Stimulated activated naive CD8-positive, alpha-beta T cell treated with anti-CD3 and anti-CD28 coated beads, Interleukin-15, amount 100 ng/mL, for 72 hours (primary cell): ENCODE measurements around the gene PPP1R36.

Experiments used
- ATAC-seq: fragments of 150-1000 bp; cut with Tn5 transposase; 2 replicates; pipeline ENCODE4 v1.10.0; 2021; ENCODE audit warnings: mild to moderate bottlenecking, moderate library complexity
- DNase-seq, 2 donors: peaks; one replicate each; pipeline ENCODE4 v3.0.0; 2021 to 2022
- H3K27ac Mint-ChIP-seq, 2 donors: one replicate each; pipeline ENCODE4 v1.8.0; 2022; ENCODE audit warnings: mild to moderate bottlenecking in 2 of 2, mixed read lengths in 2 of 2, moderate library complexity in 2 of 2
- H3K27me3 Mint-ChIP-seq: one replicate; pipeline ENCODE4 v1.8.0; 2022; ENCODE audit warnings: mixed read lengths
- H3K4me1 Mint-ChIP-seq: one replicate; pipeline ENCODE4 v1.8.0; 2022; ENCODE audit warnings: mild to moderate bottlenecking, mixed read lengths
- H3K4me3 Mint-ChIP-seq, 2 donors: one replicate each; pipeline ENCODE4 v1.8.0; 2022; ENCODE audit warnings: mild to moderate bottlenecking in 2 of 2, mixed read lengths in 2 of 2, moderate library complexity in 1 of 2
- H3K9me3 Mint-ChIP-seq, 2 donors: one replicate each; pipeline ENCODE4 v1.8.0; 2022; ENCODE audit warnings: mixed read lengths in 2 of 2

PPP1R36 gene, protein sequence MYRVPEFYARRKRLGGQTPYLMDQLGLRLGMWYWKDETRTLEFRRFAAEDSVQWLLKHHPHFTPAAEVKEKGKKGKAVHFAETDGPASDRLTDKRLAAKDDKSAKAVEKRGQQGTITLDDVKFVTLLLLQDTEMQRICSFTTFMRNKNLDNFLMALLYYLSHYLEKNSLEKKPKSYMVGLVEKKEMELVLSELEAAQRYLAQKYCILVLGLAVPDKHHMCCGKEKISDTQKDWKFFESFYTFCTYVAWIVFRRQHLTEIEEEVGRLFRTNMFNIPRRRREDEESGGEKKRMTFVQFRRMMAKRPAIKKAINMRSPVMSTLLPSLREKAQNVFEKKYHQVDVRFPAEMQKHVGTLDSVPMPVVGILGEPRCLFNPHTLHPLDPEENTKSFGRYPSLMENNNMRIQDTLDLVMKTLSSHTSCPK

DNA sequence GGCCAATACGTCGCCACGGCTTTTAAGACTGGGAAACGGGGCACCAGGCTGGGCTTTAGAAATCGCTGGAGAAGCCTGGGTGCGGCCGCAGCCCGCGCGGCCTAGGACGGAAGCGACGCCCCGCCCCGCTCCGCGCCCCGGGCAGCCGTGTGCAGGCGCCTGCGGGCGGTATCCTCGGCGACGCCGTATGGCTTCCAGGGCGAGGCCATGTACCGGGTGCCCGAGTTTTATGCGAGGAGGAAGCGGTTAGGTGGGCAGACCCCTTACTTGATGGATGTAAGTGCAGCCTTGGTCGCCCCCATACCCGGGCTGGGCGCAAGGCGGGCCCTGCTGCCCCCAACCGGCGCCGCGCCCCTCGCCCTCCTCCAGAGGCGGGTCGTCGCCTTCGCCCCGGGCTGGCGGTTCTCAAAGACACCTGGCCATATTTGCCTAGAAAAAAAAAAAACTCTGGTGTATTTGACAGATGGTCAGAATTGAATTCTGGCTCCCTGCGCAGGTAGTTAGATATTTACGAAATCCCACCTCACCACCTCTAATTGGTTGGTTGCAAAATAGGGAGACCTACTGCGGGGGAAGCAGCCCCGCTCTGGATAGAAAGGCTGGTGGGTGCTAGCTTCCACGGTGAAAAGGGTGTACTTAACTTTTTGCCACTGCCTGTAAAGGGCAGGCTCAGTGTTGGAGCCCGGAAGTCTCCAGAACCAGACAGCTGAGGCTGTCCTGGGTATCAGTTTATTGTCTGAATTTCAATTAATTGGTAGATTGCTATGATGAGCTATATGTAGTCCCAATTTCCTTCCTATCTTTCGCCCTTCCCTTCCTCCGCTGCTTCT is at the start of gene PPP1R36:
Gene PPP1R36 (plus strand): TSS at position 171 of the 830 bp plus-strand sequence. CDS start 37 bp downstream, at position 208.
- Mint-ChIP-seq H3K9me3 (no peaks in the 10 kb centered on the region), H3K4me1 (peaks cover 7% of the 10 kb centered on the region), H3K27ac (no peak within 1 kb of the TSS), H3K4me3 (peak within 1 kb of the TSS; percentile 56 to 64), H3K27me3 (peaks cover 10% of the 10 kb centered on the region)
- DNase-seq (peak; percentile 38 to 51), ATAC-seq (peak; percentile 96)

DNA sequence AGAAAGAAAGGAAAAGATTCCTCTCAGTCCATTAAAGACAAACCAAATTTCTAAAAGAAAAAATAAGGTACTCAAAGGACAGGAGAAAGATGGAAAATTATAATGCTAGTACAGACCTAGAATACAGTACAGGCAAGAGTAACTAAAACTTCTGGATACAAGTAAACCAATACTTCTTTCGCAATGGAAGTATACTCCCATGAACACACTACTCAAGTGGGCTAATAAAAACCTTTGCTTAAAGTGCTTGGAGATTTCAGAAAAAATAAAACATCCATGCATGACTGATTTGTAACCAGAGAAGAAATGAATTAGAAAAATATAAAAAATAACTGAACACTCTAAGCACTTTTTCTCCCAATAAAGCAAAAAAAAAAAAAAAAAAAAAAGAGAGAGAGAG is 49.7 kb upstream of the PPP1R36 start:
- no peak for ATAC-seq
- H3K27me3 Mint-ChIP-seq = no peaks in the 10 kb centered on the region
- H3K4me3 Mint-ChIP-seq = peak overlapping the region; percentile 80 to 90
- H3K9me3 Mint-ChIP-seq = no peaks in the 10 kb centered on the region
- DNase-seq = no peak
- peak overlapping the region; percentile 44 to 93 for H3K27ac Mint-ChIP-seq
- H3K4me1 Mint-ChIP-seq = peaks cover 46% of the 10 kb centered on the region

DNA sequence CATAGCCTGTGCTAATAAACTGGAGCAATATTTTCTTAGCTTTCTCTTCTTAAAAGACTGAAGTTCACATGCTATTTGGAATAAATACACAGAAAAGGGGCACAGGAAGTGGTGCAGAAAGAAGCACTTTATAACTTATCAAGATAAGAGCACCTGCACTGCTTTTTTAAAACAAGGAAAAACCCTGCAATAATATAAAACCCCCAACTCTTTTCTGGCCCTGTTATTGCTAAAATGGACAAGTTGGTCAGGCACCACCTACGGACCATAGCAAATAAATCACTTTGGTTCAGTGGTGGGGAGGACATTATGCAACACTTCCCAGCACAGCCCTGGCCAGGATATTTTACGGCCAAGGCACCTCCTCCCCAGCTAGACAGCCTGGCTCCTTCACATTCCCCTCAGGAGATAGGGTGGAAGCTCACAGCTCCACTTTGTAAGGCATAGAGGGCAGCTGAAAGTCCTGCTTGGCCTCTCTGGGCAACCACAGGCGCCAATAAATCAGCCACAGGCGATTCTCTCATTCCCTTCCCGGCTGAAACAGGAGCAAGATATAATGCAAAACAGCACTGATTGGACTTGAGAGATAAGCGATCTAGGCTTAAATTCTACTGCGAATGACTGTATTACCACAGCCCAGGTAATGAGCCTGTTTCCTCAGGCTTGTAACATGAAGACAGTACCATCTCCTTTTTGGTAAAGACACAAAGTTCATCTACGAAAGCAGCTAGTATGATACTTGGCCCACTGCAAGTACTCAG is 48.2 kb upstream of the PPP1R36 start:
- peak overlapping the region; percentile 90 for H3K4me3 Mint-ChIP-seq
- H3K27ac Mint-ChIP-seq = peak overlapping the region; percentile 76 to 95
- ATAC-seq (no peak), DNase-seq (no peak)
- no peaks in the 10 kb centered on the region for H3K27me3 Mint-ChIP-seq
- peaks cover 44% of the 10 kb centered on the region for H3K4me1 Mint-ChIP-seq
- no peaks in the 10 kb centered on the region for H3K9me3 Mint-ChIP-seq

DNA sequence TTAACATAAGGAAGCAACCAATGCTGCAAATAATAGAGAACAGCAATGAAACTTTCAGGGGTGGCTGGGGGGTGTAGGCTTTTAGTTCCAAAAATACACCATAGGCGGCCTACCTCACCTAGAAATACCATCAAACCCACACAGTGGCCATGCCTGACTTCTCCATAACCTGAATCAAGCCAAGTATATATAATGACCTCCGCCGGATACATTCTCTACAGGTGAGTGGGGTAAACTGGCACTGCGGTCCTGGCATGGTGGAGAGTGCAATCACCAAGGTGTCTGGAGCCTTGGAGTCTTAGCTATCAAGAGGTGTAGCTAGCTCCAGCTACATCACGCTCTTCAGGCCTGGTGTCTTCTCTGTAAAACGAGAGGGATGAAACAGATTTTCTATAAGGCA is 47.3 kb upstream of the PPP1R36 start:
- no peaks in the 10 kb centered on the region for H3K9me3 Mint-ChIP-seq
- H3K27me3 Mint-ChIP-seq = no peaks in the 10 kb centered on the region
- H3K27ac Mint-ChIP-seq = peak overlapping the region; percentile 95 to 97
- H3K4me1 Mint-ChIP-seq = peaks cover 49% of the 10 kb centered on the region
- H3K4me3 Mint-ChIP-seq = peak overlapping the region; percentile 90
- ATAC-seq (no peak), DNase-seq (peak; percentile 21 to 30)

DNA sequence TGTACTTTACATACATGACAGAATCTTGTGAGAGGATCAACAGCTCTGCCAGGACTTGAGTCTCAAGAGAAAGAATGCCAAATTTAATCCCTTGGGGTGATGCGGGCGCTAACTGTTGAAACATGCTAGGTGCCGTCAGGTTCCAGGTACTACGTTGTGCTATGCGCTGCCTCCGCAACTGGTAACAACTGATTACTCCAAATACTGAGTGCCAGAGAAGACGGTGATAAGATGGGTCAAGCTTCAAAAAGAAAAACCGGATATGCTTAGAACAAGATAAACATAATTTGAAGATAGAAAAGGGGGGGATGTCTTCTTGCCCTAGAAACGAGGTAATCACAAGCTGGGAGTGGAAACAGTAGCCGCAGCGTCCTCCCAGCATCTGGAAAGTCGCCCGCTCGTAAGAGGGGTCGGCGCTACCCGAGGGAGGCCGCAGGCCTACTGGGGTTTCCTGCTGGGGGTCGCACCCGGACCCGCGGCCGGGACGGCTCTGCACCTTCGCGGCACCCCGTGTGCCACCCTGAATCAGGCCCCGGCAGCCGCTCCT is 46.8 kb upstream of the PPP1R36 start:
- Mint-ChIP-seq H3K27me3 (no peaks in the 10 kb centered on the region), H3K4me1 (peaks cover 49% of the 10 kb centered on the region), H3K4me3 (peak overlapping the region; percentile 90), H3K27ac (peak overlapping the region; percentile 97 to 99), H3K9me3 (no peaks in the 10 kb centered on the region)
- DNase-seq (no peak), ATAC-seq (no peak)

DNA sequence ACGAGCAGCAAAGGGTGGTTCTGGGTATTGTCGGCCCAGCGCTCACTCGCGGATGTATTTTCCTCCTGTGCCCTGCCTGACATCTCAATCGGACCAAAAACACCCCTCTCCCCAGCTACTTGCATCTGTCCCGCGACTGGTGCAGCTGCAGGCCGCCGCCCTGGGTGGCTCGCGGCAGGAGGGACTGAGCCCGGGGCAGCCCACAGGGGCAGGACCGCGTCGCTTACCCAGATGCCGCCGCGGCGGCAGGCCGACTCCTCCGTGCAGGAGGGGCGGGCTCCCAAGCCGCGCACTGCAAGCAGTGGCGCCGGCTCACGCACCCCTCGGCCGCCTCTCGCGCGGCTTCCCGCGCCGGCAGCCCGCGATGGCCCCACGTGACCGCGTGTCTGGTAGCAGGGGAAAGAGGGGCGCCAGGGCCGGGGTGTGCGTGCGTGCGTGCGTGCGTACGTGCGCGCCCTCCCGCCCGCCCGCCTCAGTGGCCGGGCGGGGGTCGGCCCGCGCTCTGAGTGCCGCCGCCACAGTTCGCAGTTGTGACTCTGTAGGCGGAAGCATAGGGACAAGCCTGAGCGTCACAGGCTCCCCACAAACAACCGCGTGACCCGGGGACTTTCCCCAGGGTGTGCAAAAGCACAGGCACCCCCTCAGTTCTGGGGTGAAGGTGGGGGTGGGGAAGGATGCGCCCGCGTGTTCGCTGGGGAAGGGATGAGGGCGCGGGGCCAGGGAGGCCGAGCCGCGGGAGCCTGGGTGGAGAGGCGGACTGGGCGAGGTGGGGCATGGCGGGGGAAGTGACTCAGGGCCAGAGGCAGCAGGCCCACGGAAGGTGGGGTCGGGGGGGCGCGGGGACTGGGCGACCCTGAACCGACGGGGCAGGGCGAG is 46.1 kb upstream of the PPP1R36 start, which contains the start of gene ZBTB25:
Gene ZBTB25 (minus strand): TSS at position 405 of the 876 bp plus-strand sequence. CDS start 13,305 bp downstream, outside the sequence.
- no peaks in the 10 kb centered on the region for H3K9me3 Mint-ChIP-seq
- H3K4me3 Mint-ChIP-seq = peak within 1 kb of the TSS; percentile 90
- peak within 1 kb of the TSS; percentile 99 to 100 for H3K27ac Mint-ChIP-seq
- ATAC-seq (peak; percentile 76), DNase-seq (peak; percentile 94 to 96)
- peaks cover 53% of the 10 kb centered on the region for H3K4me1 Mint-ChIP-seq
- H3K27me3 Mint-ChIP-seq = no peaks in the 10 kb centered on the region

DNA sequence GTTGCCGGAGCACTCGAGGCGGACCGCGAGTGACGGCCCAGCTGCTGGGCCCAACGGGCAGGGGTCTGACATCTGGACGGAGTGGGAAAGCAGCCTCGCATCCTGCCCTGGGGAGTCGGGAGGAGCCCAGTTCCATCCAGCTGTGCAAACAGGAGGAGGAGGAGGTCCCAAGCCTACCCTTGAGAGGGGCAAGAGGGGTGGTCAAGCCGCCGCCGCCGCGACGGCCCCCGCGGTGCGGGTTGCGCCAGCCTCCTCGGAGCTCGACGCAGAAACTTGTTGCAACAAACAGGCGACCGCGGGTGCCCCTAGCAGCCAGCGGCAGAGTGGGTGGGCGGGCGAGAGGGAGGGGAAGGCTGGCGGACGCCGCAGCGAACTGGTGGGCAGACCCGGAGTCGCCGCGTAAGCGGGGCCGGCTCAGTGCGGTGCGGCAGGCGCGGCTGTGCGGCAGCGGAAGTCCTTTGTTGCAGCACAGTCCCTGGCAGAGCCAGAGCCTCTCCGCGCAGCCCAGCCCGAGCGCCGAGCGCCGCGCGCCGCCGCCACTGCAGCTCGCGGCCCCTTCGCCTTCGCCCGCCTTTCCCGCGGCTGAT is 45.4 kb upstream of the PPP1R36 start, which contains the start of gene ZBTB1:
Gene ZBTB1 (plus strand): TSS at position 461 of the 587 bp plus-strand sequence. CDS start 16,735 bp downstream, outside the sequence.
- DNase-seq = peak; percentile 92 to 94
- ATAC-seq = peak; percentile 73
- H3K4me3 Mint-ChIP-seq = peak within 1 kb of the TSS; percentile 90
- H3K9me3 Mint-ChIP-seq = no peaks in the 10 kb centered on the region
- H3K27ac Mint-ChIP-seq = peak within 1 kb of the TSS; percentile 99 to 100
- peaks cover 53% of the 10 kb centered on the region for H3K4me1 Mint-ChIP-seq
- H3K27me3 Mint-ChIP-seq = no peaks in the 10 kb centered on the region

DNA sequence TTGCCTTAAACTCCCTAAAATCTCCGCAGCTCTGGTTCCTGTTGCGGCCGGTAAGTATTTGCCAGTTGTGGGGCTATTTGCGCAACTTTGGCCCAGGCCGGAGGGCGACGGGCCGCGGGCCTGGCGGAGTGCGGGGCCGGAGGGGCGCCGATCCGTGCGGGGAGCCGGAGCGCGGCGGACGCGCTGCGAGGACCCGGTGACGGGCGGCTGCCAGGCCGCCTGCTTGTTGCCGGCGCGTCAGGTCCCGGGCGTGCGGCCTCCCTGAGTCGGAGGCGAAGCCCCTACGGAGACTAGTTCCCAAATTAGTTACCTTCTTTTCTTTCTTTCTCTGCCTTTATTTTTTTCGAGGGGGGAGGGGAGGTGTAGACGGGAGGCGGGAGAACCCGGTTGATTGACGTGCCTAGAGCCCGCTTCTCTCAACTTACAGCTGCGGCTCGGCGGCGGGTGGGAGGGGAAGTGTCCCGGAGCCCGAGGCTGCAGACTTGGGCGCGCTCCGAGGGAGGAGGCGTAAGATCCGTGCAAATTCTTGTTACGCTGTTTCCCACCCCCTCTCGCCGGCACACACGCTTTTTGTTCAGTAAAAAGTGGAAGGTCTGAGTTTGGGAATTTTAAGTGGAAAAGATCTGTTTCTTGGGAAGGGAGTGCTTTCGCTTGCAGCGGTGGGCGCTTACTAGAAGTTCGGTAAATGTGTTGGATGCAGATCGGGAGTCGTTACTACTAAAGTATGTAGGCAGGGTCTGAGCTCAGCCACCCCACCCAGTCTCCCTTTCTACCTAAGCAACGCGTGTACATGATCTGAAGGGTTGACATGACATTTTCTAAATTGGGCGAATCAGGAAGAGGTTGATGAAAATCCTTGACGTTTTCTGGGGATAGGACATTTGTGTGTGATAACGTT is 44.6 kb upstream of the PPP1R36 start:
- Mint-ChIP-seq H3K4me1 (peaks cover 53% of the 10 kb centered on the region), H3K27me3 (no peaks in the 10 kb centered on the region), H3K4me3 (peak overlapping the region; percentile 90), H3K27ac (peak overlapping the region; percentile 99 to 100), H3K9me3 (no peaks in the 10 kb centered on the region)
- peak; percentile 48 for ATAC-seq
- peak; percentile 82 to 86 for DNase-seq

DNA sequence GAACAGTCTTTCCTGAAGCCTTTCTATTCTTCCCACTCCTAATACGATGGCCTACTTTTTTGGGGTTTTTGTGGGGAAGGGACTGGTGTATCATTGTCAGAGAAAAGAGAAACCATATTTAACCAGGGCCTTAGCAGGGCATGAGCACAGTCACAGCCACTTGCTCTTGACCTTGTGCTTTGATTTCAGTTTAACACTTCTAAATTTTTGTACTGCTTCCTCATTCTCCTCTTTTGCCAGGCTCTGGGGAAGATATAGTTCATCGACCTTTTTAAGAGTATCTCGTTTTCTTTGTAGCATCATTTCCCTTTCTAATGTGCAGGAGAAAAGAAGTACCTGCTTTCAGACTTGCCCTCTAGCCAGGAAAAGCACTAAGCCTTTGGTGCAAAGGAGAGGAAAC is 43.0 kb upstream of the PPP1R36 start:
- Mint-ChIP-seq H3K9me3 (no peaks in the 10 kb centered on the region), H3K4me1 (peaks cover 61% of the 10 kb centered on the region), H3K27me3 (no peaks in the 10 kb centered on the region), H3K4me3 (peak overlapping the region; percentile 90), H3K27ac (peak overlapping the region; percentile 27 to 96)
- DNase-seq = no peak
- no peak for ATAC-seq

DNA sequence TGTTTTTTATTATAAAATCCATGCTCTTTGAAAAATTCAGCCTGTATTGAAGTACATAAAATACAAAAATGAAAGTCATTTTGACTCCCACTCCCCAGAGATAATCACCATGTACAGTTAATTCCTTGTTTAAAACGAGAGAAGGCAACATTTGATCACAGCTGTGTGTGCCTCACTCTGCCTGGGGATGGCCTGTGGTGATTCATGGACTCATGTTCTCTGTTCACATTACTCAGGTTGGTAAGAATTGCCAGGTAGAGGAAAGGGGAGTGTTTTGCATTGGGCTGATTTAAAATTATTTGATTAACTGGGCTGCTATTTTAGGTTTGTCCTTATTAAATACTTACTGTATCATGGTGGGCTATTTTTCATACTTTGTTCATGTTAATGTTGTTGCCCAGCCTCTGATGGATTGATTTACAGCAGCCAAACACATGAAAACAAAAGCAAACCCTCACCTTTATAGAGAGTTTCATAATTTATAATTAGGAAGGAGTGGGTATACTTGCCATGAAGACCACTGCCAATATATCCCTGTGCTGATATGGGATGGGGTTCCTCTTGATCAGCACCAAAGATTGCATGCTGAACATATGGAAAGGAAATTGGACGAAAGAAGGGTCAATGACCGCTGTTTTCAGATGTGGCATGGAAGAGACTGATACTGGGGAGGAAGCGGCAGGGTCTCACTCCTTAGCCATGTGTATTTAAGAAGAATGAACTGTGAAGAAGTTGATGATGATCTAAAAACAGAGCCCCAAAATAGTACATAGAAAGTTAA is 42.2 kb upstream of the PPP1R36 start:
- Mint-ChIP-seq H3K27me3 (no peaks in the 10 kb centered on the region), H3K4me1 (peaks cover 61% of the 10 kb centered on the region), H3K4me3 (peak overlapping the region; percentile 90), H3K27ac (peak overlapping the region; percentile 65 to 72), H3K9me3 (no peaks in the 10 kb centered on the region)
- ATAC-seq (no peak), DNase-seq (peak in 1 of 2 donors; percentile 35)

DNA sequence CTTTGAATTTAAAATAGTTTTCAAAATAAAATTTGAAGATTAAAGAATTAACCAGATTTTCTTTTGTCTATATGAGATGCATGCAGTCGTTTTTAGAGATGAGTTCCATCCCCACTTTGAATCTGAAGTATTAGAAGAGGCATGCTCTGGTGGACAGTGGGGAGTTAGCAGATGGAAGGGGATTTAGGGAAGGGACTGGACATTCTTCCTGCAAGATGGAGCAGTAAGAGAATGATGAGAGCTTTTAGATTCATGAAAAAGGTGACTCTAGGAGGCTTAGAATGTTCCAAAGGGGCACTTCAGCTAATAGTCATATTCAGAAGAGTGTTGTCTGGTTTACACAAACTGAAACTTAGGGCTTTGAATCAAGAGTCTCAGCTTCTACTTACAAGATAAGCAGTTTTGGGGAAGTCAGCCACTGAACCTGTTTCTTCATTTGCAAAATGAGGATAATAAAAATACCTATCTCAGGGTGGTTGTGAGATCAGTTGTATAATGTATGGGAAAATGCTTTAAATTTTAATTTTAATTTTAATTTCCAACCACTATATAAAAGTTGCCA is 41.5 kb upstream of the PPP1R36 start:
- ATAC-seq (no peak), DNase-seq (no peak)
- Mint-ChIP-seq H3K4me1 (peaks cover 64% of the 10 kb centered on the region), H3K9me3 (no peaks in the 10 kb centered on the region), H3K27ac (peak overlapping the region in 1 of 2 donors; percentile 21), H3K4me3 (peak overlapping the region; percentile 42 to 90), H3K27me3 (no peaks in the 10 kb centered on the region)

DNA sequence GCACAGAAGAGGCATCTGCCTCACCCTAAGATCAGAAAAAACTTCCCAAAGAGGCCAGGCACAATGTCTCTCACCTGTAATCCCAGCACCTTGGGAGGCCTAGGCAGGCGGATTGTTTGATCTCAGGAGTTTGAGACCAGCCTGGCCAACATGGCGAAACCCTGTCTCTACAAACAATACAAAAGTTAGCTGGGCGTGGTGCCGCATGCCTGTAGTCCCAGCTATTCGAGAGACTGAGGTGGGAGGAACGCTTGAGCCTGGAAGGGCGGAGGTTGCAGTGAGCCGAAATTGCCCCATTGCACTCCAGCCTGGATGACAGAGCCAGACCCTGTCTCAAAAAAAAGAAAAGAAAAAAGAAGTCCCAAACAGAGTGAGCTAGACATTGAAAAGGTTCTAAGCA is 40.7 kb upstream of the PPP1R36 start:
- Mint-ChIP-seq H3K4me1 (peaks cover 71% of the 10 kb centered on the region), H3K4me3 (peak overlapping the region; percentile 38 to 90), H3K27me3 (no peaks in the 10 kb centered on the region), H3K27ac (peak overlapping the region in 1 of 2 donors; percentile 41), H3K9me3 (no peaks in the 10 kb centered on the region)
- ATAC-seq = no peak
- no peak for DNase-seq
